ENCODE data around the gene DMPK. TPM values are rescaled to one million over a fixed set of nuclear protein-coding genes. Genes with fewer than 3 reads are reported as not detected.

The DMPK gene
- polyA plus RNA-seq, 1 of the 3 experiments (the other 2 are of a cell fraction): 92.2 TPM

DNA sequence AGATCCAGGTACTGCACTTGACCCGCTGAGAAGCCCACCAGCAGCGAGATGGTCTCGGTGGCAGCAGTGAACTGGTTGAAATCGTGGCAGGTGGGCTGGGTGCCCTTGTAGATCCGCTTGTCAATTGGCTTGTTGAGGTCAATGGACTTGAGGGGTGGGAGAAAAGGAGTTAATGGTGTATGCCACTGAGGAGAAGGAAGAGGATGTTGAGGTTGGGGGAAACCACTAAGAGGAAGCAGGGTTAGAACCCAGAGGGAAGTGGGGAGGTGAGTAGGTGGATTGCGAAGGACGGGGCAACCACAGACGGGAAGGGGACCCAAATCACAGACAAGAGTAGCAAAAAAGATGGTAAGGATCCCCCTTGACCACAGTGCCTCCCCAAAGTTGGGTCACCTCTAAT, 8.7 kb upstream of the DMPK start (continued):
- TF ChIP-seq, protein P1, sequence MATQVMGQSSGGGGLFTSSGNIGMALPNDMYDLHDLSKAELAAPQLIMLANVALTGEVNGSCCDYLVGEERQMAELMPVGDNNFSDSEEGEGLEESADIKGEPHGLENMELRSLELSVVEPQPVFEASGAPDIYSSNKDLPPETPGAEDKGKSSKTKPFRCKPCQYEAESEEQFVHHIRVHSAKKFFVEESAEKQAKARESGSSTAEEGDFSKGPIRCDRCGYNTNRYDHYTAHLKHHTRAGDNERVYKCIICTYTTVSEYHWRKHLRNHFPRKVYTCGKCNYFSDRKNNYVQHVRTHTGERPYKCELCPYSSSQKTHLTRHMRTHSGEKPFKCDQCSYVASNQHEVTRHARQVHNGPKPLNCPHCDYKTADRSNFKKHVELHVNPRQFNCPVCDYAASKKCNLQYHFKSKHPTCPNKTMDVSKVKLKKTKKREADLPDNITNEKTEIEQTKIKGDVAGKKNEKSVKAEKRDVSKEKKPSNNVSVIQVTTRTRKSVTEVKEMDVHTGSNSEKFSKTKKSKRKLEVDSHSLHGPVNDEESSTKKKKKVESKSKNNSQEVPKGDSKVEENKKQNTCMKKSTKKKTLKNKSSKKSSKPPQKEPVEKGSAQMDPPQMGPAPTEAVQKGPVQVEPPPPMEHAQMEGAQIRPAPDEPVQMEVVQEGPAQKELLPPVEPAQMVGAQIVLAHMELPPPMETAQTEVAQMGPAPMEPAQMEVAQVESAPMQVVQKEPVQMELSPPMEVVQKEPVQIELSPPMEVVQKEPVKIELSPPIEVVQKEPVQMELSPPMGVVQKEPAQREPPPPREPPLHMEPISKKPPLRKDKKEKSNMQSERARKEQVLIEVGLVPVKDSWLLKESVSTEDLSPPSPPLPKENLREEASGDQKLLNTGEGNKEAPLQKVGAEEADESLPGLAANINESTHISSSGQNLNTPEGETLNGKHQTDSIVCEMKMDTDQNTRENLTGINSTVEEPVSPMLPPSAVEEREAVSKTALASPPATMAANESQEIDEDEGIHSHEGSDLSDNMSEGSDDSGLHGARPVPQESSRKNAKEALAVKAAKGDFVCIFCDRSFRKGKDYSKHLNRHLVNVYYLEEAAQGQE (IDR thresholded peaks at IDR 0.05; ENCODE audit: low read depth, low read length): no peak
- TF ChIP-seq FOXJ3 (CRISPR knock-in tag; IDR thresholded peaks at IDR 0.05): no peak
- TF ChIP-seq NRF1 (IDR thresholded peaks at IDR 0.05; ENCODE audit: low read depth, low read length): no peak
- no peak for TF ChIP-seq MEF2A (IDR thresholded peaks at IDR 0.05; ENCODE audit: borderline replicate concordance, low read depth)
- TF ChIP-seq, protein P2, sequence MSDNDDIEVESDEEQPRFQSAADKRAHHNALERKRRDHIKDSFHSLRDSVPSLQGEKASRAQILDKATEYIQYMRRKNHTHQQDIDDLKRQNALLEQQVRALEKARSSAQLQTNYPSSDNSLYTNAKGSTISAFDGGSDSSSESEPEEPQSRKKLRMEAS (IDR thresholded peaks at IDR 0.05; ENCODE audit: low read depth): no peak

DNA sequence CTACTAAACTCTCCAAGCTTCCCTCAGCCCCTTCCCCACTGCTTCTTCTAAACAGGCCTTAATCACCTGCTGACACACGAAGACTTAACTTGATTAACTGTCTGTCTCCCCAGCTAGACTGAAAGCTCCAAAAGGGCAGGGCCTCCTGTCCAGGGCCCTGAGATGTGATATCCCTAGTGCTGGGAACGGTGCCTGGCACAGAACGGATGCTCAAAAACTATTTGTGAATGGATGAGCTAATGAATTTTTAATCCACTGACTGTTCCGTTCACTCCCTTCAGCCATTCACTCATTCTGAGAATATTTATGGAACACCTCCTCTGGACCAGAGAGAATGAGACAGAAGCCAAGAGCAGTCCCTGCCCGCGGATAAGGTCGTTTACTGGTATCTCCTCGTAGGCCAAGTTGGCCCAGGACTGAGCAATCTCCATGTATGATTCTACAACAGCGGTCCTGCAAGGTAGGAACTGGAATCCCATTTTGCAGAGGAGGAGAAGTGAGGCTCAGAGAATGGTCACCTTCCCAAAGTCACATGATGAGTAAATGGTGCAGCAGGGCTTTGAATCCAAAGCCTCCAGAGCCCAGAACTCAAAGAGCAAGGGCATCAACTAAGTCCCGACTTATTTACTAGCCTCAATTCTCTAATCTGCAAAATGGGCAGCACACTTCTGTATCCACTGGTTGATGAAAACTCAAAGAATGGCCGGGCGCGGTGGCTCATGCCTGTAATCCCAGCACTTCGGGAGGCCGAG, 6.9 kb upstream of the DMPK start:
- H3K79me2 ChIP-seq (ENCODE audit: insufficient read depth): peaks cover 76% of the 10 kb centered on the region
- no peak overlapping the region for H3K4me2 ChIP-seq
- no peak overlapping the region for H3K4me3 ChIP-seq (ENCODE audit: low read depth in 2 of 2, low read length in 1 of 2)
- H3F3A ChIP-seq (replicated peaks; ENCODE audit: insufficient read depth): peaks cover under 1% of the 10 kb centered on the region
- peaks cover 27 to 41% of the 10 kb centered on the region in 2 experiments for H3K36me3 ChIP-seq (replicated peaks in 1 of 2; ENCODE audit: control insufficient read depth in 1 of 2, insufficient read depth in 2 of 2, low read length in 1 of 2)
- H3K4me1 ChIP-seq (ENCODE audit: control insufficient read depth in 1 of 2, insufficient read depth in 2 of 2, low read depth in 1 of 2, low read length in 1 of 2): peaks cover under 1 to 18% of the 10 kb centered on the region in 2 experiments; a peak in 1 of 4 replicates
- H3K27ac ChIP-seq (ENCODE audit: low read depth in 2 of 2, low read length in 1 of 2): no peak overlapping the region
- no peak overlapping the region for H2AFZ ChIP-seq (ENCODE audit: low read depth)
- POLR2A ChIA-PET: no interaction called here
- H3K9me3 ChIP-seq: no peaks in the 10 kb centered on the region
- no peak for DNase-seq
- no peak overlapping the region for H3K9ac ChIP-seq
- no peaks in the 10 kb centered on the region for H3K9me2 ChIP-seq
- H3K27me3 ChIP-seq (ENCODE audit: insufficient read depth): no peaks in the 10 kb centered on the region
- TF ChIP-seq, protein P3, sequence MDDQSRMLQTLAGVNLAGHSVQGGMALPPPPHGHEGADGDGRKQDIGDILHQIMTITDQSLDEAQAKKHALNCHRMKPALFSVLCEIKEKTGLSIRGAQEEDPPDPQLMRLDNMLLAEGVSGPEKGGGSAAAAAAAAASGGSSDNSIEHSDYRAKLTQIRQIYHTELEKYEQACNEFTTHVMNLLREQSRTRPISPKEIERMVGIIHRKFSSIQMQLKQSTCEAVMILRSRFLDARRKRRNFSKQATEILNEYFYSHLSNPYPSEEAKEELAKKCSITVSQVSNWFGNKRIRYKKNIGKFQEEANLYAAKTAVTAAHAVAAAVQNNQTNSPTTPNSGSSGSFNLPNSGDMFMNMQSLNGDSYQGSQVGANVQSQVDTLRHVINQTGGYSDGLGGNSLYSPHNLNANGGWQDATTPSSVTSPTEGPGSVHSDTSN (IDR thresholded peaks at IDR 0.05): no peak
- TF ChIP-seq EP300 (IDR thresholded peaks at IDR 0.05; ENCODE audit: borderline replicate concordance in 1 of 2, low read depth in 1 of 2, low read length in 1 of 2): no peak
- WGBS (ENCODE audit: low lambda C conversion rate): 97% methylated on average over 14 of the region's 15 CpGs
- CTCF ChIA-PET: interaction anchor here (1.1 to 2.9 kb wide), 3 partner anchors 10 to 28 kb away, joined by 4 to 12 read pairs (median 11); partner anchors contain the start of gene SIX5
- H4K20me1 ChIP-seq (ENCODE audit: insufficient read depth): no peaks in the 10 kb centered on the region

DNA sequence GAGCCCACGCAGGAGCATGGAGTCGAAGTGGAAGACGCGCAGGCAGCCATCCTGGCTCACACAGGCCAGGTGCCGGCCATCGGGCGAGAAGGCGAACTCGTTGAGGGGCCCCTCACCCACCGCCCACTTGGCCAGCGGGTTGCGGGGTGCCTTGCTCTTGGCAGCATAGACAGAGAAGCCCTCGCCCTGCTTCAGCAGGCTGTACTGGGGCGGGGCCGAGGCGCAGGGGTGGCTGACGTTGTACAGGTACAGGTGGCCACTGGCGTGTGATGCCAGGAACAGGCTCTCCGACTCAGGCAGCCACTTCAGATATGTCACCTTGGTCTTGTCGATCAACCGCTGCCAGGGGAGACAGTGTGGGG, 4.2 kb upstream of the DMPK start:
- H3K79me2 ChIP-seq (ENCODE audit: insufficient read depth): peaks cover 73% of the 10 kb centered on the region
- H3K9me3 ChIP-seq: no peaks in the 10 kb centered on the region
- H3K9ac ChIP-seq: no peak overlapping the region
- H3K27me3 ChIP-seq (ENCODE audit: insufficient read depth): no peaks in the 10 kb centered on the region
- TF ChIP-seq NFIC (IDR thresholded peaks at IDR 0.05; ENCODE audit: borderline replicate concordance) (no peak), MXI1 (IDR thresholded peaks at IDR 0.05; ENCODE audit: low read depth, low read length) (no peak), SIN3A (IDR thresholded peaks at IDR 0.05; ENCODE audit: borderline replicate concordance, low read depth, low read length) (no peak), RCOR1 (IDR thresholded peaks at IDR 0.05; ENCODE audit: low read length) (no peak), RXRA (IDR thresholded peaks at IDR 0.05; ENCODE audit: borderline replicate concordance, low read depth) (no peak), RFX5 (IDR thresholded peaks at IDR 0.05; ENCODE audit: low read length) (no peak), JUND (IDR thresholded peaks at IDR 0.05) (no peak), TCF12 (IDR thresholded peaks at IDR 0.05) (no peak), POLR2AphosphoS5 (IDR thresholded peaks at IDR 0.05; ENCODE audit: low read depth, low read length) (no peak), GATA2 (CRISPR knock-in tag; IDR thresholded peaks at IDR 0.05) (no peak)
- TF ChIP-seq, protein P3 (IDR thresholded peaks at IDR 0.05): no peak
- TF ChIP-seq, protein P4, sequence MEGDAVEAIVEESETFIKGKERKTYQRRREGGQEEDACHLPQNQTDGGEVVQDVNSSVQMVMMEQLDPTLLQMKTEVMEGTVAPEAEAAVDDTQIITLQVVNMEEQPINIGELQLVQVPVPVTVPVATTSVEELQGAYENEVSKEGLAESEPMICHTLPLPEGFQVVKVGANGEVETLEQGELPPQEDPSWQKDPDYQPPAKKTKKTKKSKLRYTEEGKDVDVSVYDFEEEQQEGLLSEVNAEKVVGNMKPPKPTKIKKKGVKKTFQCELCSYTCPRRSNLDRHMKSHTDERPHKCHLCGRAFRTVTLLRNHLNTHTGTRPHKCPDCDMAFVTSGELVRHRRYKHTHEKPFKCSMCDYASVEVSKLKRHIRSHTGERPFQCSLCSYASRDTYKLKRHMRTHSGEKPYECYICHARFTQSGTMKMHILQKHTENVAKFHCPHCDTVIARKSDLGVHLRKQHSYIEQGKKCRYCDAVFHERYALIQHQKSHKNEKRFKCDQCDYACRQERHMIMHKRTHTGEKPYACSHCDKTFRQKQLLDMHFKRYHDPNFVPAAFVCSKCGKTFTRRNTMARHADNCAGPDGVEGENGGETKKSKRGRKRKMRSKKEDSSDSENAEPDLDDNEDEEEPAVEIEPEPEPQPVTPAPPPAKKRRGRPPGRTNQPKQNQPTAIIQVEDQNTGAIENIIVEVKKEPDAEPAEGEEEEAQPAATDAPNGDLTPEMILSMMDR (IDR thresholded peaks at IDR 0.05): no peak
- H3K4me3 ChIP-seq (ENCODE audit: low read depth in 2 of 2, low read length in 1 of 2): no peak overlapping the region
- H3K4me1 ChIP-seq (ENCODE audit: control insufficient read depth in 1 of 2, insufficient read depth in 2 of 2, low read depth in 1 of 2, low read length in 1 of 2): peaks cover 21 to 32% of the 10 kb centered on the region in 2 experiments; a peak in 3 of 4 replicates
- H3K27ac ChIP-seq (ENCODE audit: low read depth in 2 of 2, low read length in 1 of 2): no peak overlapping the region
- ChIA-PET CTCF (interaction anchor here (1.3 to 2.9 kb wide), 3 partner anchors 12 to 31 kb away, joined by 3 to 12 read pairs (median 4); partner anchors contain the start of gene SIX5), POLR2A (interaction anchor here (0.7 kb wide), 1 partner anchor 16 kb away, joined by 3 read pairs; no protein-coding TSS in a partner anchor)
- WGBS (ENCODE audit: low lambda C conversion rate): 95% methylated on average over 15 of the region's 21 CpGs
- no peaks in the 10 kb centered on the region for H4K20me1 ChIP-seq (ENCODE audit: insufficient read depth)
- peaks cover 14% of the 10 kb centered on the region for H3F3A ChIP-seq (replicated peaks; ENCODE audit: insufficient read depth)
- no peaks in the 10 kb centered on the region for H3K9me2 ChIP-seq
- H3K36me3 ChIP-seq (replicated peaks in 1 of 2; ENCODE audit: control insufficient read depth in 1 of 2, insufficient read depth in 2 of 2, low read length in 1 of 2): peaks cover 27 to 41% of the 10 kb centered on the region in 2 experiments
- DNase-seq: no peak
- no peak overlapping the region for H3K4me2 ChIP-seq
- H2AFZ ChIP-seq (ENCODE audit: low read depth): no peak overlapping the region
